K562 (cell line): ENCODE measurements around the gene N4BP2L1. TPM values are rescaled to one million over a fixed set of nuclear protein-coding genes. Genes with fewer than 3 reads are reported as not detected.
A peak's percentile ranks its signal among the peaks of the same experiment; 100 is the strongest.

Experiments
- ARID3A ChIP-seq: IDR thresholded peaks from 2 replicates; pipeline ENCODE4 v1.6.1; 2012; ENCODE audit warnings: low read depth, low read length, improper control_type of control experiment, borderline replicate concordance
- CCAR2 ChIP-seq: fragments of 200-400 bp; formaldehyde crosslinking; IDR thresholded peaks from 2 replicates; pipeline ENCODE4 v1.6.1; 2017; ENCODE audit warnings: mild to moderate bottlenecking, low read depth, low read length
- CHD4 ChIP-seq: fragments of 200-600 bp; sonication (generic); IDR thresholded peaks from 3 replicates; pipeline ENCODE4 v1.6.1; 2012; ENCODE audit warnings: low read depth, mild to moderate bottlenecking, mixed read lengths, low read length, inconsistent platforms; ENCODE audit not compliant: insufficient read depth, insufficient replicate concordance, poor library complexity, severe bottlenecking
- CREM ChIP-seq: IDR thresholded peaks from 2 replicates; pipeline ENCODE4 v1.6.1; 2014; ENCODE audit warnings: antibody characterized with exemption, low read depth
- HEY1 ChIP-seq: fragments of 250-450 bp; sonication (Bioruptor Pico); IDR thresholded peaks from 2 replicates; pipeline ENCODE4 v1.5.0; 2020; ENCODE audit warnings: mild to moderate bottlenecking, moderate library complexity, borderline replicate concordance
- NELFE ChIP-seq: IDR thresholded peaks from 2 replicates; pipeline ENCODE4 v1.6.1; 2011; ENCODE audit warnings: mild to moderate bottlenecking; ENCODE audit not compliant: insufficient read depth, insufficient read length
- NFRKB ChIP-seq: fragments of 450-650 bp; IDR thresholded peaks from 2 replicates; pipeline ENCODE4 v1.6.1; 2016; ENCODE audit warnings: low read depth
- NR1H2 ChIP-seq: sonication (generic); formaldehyde crosslinking; IDR thresholded peaks from 2 replicates; pipeline ENCODE4 v1.4.0; 2020; ENCODE audit warnings: mild to moderate bottlenecking, missing genetic modification reagents
- POLR2AphosphoS2 ChIP-seq: IDR thresholded peaks from 2 replicates; pipeline ENCODE4 v1.6.1; 2012; ENCODE audit warnings: low read length, improper control_type of control experiment
- POLR3G ChIP-seq: IDR thresholded peaks from 2 replicates; pipeline ENCODE4 v1.6.1; 2011; ENCODE audit not compliant: insufficient read length, insufficient replicate concordance; ENCODE audit errors: extremely low read depth
- SLC30A9 ChIP-seq: fragments of 250-450 bp; sonication (Bioruptor Pico); IDR thresholded peaks from 2 replicates; pipeline ENCODE4 v1.8.0; 2022; ENCODE audit warnings: mild to moderate bottlenecking, moderate library complexity
- SMARCA4 ChIP-seq: fragments of 450-650 bp; IDR thresholded peaks from 2 replicates; pipeline ENCODE4 v1.6.1; 2016
- SOX6 ChIP-seq: fragments of 450-650 bp; IDR thresholded peaks from 2 replicates; pipeline ENCODE4 v1.6.1; 2014; ENCODE audit warnings: mild to moderate bottlenecking
- SRF ChIP-seq, 2 experiments: fragments of 250-450, 450-650 bp in 1 of 2; sonication (Bioruptor Pico) in 1 of 2; sonication (generic) in 1 of 2; formaldehyde crosslinking; IDR thresholded peaks; 2 replicates each; pipeline versions ENCODE4 v1.5.0 to v1.5.1; 2020 to 2022; ENCODE audit warnings: mild to moderate bottlenecking in 1 of 2, missing genetic modification reagents in 1 of 2
- TEAD4 ChIP-seq, 2 experiments: sonication (generic) in 1 of 2; formaldehyde crosslinking in 1 of 2; IDR thresholded peaks; 2 replicates each; pipeline versions ENCODE4 v1.6.1 to v1.8.0; 2012 to 2022; ENCODE audit warnings: borderline replicate concordance in 1 of 2, inconsistent platforms in 1 of 2, low read length in 1 of 2, mild to moderate bottlenecking in 1 of 2, missing genetic modification reagents in 1 of 2
- TRIM24 ChIP-seq, 2 experiments: fragments of 450-650 bp; IDR thresholded peaks; 2 replicates each; pipeline ENCODE4 v1.6.1; 2016
- ZBED1 ChIP-seq: IDR thresholded peaks from 2 replicates; pipeline ENCODE4 v1.6.1; 2014
- ZFP1 ChIP-seq: fragments of 450-650 bp; formaldehyde crosslinking; IDR thresholded peaks from 2 replicates; pipeline ENCODE4 v1.4.0; 2020; ENCODE audit warnings: mild to moderate bottlenecking, mixed read lengths
- ZNF239 ChIP-seq: fragments of 250-450 bp; sonication (Bioruptor Pico); IDR thresholded peaks from 2 replicates; pipeline ENCODE4 v1.4.0; 2020; ENCODE audit warnings: mild to moderate bottlenecking
- ZNF76 ChIP-seq: fragments of 250-450 bp; sonication (Bioruptor Pico); IDR thresholded peaks from 2 replicates; pipeline ENCODE4 v1.4.0; 2020; ENCODE audit warnings: mild to moderate bottlenecking, moderate library complexity, borderline replicate concordance
- ZNF764 ChIP-seq: fragments of 250-450 bp; sonication (Bioruptor Pico); IDR thresholded peaks from 2 replicates; pipeline ENCODE4 v1.4.0; 2020; ENCODE audit warnings: low read depth, mild to moderate bottlenecking, moderate library complexity
- ZNF778 ChIP-seq: fragments of 450-650 bp; formaldehyde crosslinking; IDR thresholded peaks from 2 replicates; pipeline ENCODE4 v1.4.0; 2020; ENCODE audit warnings: mild to moderate bottlenecking, moderate library complexity
- polyA plus RNA-seq, 8 experiments: library from polyadenylated mRNA; depleted of rRNA in 4 of 8; stranded (reverse) in 5 of 8; unstranded in 3 of 8; fragments of >200 nt; fragmentation: Nextera tagmentation in 2 of 8; fragmentation: Illumina TruSeq in 1 of 8; extraction: Ambion mirVana in 2 of 8; extraction: Trizol in 1 of 8; gene quantifications; 2 replicates each; pipeline versions ENCODE4 v1.2.1 to v1.2.3, GENCODE V29; 2011 to 2014; ENCODE audit warnings: inconsistent platforms in 1 of 8, missing spikeins in 1 of 8
- total RNA-seq, 7 experiments: library from RNA; depleted of rRNA in 6 of 7; stranded (reverse); fragments of >200 nt in 6 of 7; fragmentation: Illumina TruSeq in 2 of 7; extraction: Trizol in 2 of 7; gene quantifications; 2 replicates each; pipeline versions ENCODE4 v1.2.1 to v1.2.3, GENCODE V29; 2011 to 2021; ENCODE audit warnings: low replicate concordance in 1 of 7
- TF ChIP-seq, protein P1 (sequence below): fragments of 450-650 bp; IDR thresholded peaks from 2 replicates; pipeline ENCODE4 v1.6.1; 2016; ENCODE audit warnings: missing biosample characterization, missing genetic modification characterization
- TF ChIP-seq, protein P2 (sequence below): fragments of 250-450 bp; sonication (Bioruptor Pico); IDR thresholded peaks from 2 replicates; pipeline ENCODE4 v1.5.0; 2021; ENCODE audit warnings: mild to moderate bottlenecking, moderate library complexity

The N4BP2L1 gene
- total and polyA plus RNA-seq, 9 of the 15 experiments (the other 6 are each of a cell fraction or from before 2014, with no cell fraction given): 0.06 to 0.33 (median 0.15) TPM; not detected in 1

DNA sequence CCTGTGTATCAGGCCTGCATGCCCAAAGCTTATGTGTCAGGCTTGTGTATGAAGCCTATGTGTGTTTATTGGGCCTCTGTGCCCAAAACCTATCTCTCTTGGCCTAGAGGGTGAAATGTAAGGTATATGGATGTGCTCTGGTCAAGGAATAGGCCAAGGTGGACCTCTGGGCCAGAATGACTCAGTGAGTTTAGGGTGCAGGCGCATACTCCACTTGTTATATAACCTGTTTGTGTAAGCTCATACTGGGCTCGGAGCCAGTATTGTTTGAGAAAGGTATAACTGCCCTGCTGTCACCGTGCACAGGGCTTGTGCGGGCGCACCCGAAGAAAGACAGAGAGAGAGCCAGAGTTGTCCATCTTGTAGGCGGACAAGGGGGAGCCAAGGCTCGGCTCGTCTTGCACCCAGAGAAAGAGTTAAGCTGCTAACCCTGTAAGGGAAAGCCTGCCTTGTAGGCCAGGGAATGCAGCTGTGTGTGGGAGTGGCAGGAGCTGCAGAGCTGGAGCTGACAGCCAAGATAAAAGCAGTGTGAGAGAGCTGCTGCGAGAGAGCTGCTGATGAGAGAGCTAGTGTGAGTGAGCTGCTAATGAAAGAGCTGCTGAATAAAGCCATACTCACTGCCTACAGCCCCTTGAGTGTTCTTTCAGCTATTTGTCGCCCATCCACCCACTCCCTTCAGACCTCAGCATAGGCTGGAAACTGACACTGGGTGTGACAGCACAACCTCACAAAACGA is 43.4 kb upstream of the N4BP2L1 start (continued):
- TF ChIP-seq, protein P1, sequence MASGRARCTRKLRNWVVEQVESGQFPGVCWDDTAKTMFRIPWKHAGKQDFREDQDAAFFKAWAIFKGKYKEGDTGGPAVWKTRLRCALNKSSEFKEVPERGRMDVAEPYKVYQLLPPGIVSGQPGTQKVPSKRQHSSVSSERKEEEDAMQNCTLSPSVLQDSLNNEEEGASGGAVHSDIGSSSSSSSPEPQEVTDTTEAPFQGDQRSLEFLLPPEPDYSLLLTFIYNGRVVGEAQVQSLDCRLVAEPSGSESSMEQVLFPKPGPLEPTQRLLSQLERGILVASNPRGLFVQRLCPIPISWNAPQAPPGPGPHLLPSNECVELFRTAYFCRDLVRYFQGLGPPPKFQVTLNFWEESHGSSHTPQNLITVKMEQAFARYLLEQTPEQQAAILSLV (tag): no peak
- TF ChIP-seq, protein P2, sequence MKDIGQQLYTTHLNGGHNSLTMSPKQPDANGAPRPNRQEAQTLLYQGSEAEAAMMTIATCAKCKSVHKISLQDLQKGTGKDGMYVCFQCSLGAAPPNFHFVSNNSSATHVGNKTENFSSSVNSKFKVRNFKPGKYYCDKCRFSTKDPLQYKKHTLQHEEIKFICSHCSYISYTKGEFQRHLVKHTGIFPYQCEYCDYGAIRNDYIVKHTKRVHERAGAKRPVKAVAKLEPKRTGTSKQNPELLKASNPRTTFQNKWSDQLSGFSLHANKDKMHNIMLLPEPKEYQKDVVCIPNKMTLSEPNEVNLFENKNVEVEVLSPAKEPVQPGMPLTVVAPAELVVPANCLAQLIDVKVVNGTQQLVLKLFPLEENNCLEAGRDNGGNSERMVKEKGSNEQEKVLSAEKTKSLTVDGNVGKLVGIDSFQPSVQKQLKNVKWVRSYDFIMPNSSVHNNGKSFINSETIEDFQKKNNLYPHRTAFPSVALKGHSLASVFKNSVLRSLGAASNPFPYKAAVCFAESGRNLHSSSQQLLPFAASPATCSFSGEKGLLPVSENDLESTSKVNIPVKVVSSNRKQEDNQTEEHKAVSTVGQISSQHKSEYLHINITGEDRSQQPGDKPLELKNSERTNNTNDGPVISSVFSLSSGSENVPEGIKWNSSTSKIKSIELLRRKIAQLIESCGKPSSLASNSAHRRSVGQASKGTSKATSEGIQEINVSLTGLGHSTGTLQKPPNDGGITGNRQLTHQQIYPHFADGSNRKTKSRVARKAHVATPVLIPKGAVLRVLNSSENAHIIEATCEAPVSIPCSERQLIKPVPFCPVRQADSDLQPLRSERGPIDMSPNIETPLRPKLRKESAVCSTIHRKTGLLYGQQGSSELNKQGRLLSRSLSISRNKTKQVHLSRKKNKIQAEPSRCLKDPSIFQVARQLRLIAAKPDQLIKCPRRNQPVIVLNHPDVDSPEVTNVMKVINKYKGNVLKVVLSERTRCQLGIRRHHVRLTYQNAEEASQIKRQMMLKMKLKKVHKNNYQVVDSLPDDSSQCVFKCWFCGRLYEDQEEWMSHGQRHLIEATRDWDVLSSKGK (CRISPR knock-in tag): no peak
- TF ChIP-seq ZNF778 (CRISPR knock-in tag) (no peak), POLR2AphosphoS2 (no peak), ARID3A (no peak), ZNF76 (CRISPR knock-in tag) (no peak), HEY1 (no peak), ZNF239 (CRISPR knock-in tag) (no peak), NELFE (no peak), POLR3G (no peak), CREM (0 out of 2 replicates have a peak, but pooled peaks have one; percentile 19), ZFP1 (CRISPR knock-in tag) (no peak), SMARCA4 (peak; percentile 74; the same call in 1 of the 2 replicates), NR1H2 (CRISPR knock-in tag) (no peak), TRIM24 (IDR thresholded peaks at IDR 0.05) (peak; percentile 62 to 76), ZBED1 (no peak), TEAD4 (IDR thresholded peaks at IDR 0.05; ENCODE audit: low read length) (peak; percentile 69), TEAD4 (CRISPR knock-in tag; IDR thresholded peaks at IDR 0.05; ENCODE audit: borderline replicate concordance) (no peak), SLC30A9 (CRISPR knock-in tag) (no peak), NFRKB (no peak), CHD4 (no peak), ZNF764 (CRISPR knock-in tag) (no peak), CCAR2 (no peak), SOX6 (peak; percentile 35; the same call in 1 of the 2 replicates), SRF (CRISPR knock-in tag; IDR thresholded peaks at IDR 0.05) (no peak)
